Measurements from ENCODE around the gene SF3B5.
"Not testable (repeated sequence)": the region's sequence is repeated elsewhere in the genome, so short reads cannot be mapped to it uniquely, and the experiment has no call there.

Gene SF3B5

GRCh38 chr6:144062786-144063185, 32.6 kb downstream of the SF3B5 start:
- no peak for DNase-seq

- no peak for DNase-seq
Observed at GRCh38 chr6:144059139-144059538, 36.2 kb downstream of the SF3B5 start.

GRCh38 chr6:144055121-144055931, 40.0 kb downstream of the SF3B5 start:
- DNase-seq: no peak

GRCh38 chr6:144053601-144054000, 41.8 kb downstream of the SF3B5 start:
- DNase-seq: no peak

GRCh38 chr6:144052488-144052887, 42.9 kb downstream of the SF3B5 start:
- no peak for DNase-seq

GRCh38 chr6:144049386-144049785, 46.0 kb downstream of the SF3B5 start:
- DNase-seq: no peak

GRCh38 chr6:144047688-144048087, 47.7 kb downstream of the SF3B5 start:
- no peak for DNase-seq

- not testable (repeated sequence) for DNase-seq
Observed at GRCh38 chr6:144046672-144047071, 48.7 kb downstream of the SF3B5 start.

GRCh38 chr6:144044989-144045388, 50.4 kb downstream of the SF3B5 start:
- DNase-seq: not testable (repeated sequence)

Measured in NCI-H446 treated with DMSO at 0.1 percent for 48 hours (cell line).